IMR-90 (cell line): ENCODE data around the gene SYPL1. TPM values are rescaled to one million over a fixed set of nuclear protein-coding genes. Genes with fewer than 3 reads are reported as not detected.

Experiments
- ATAC-seq: fragments of 200-7000 bp; cut with Tn5 transposase; 2 replicates; pipeline ENCODE4 v1.9.1; 2020; ENCODE audit warnings: low read depth, mild to moderate bottlenecking, moderate library complexity
- BruUV-seq: library from RNA; stranded (reverse); fragments of 400-500 nt; replicated peaks from 2 replicates; lab custom pipeline; 2021; lab: Mats Ljungman, UMichigan
- CTCF ChIA-PET: fragments of 300-600 bp; formaldehyde crosslinking; extraction: SDS; loops from one replicate; lab custom pipeline; 2021; ENCODE audit warnings: antibody characterized with exemption; lab: Yijun Ruan, JAX
- POLR2A ChIA-PET: fragments of 300-600 bp; sonication (Branson Sonifier 250); formaldehyde crosslinking; loops from one replicate; lab custom pipeline; 2022; ENCODE audit warnings: antibody characterized with exemption; ENCODE audit not compliant: unreplicated experiment; lab: Charles Lee
- DNase-seq: peaks from one replicate; pipeline ENCODE4 v3.0.0; 2013
- H2AFZ ChIP-seq: replicated peaks from 2 replicates; pipeline ENCODE3; 2013; ENCODE audit warnings: low read length, mild to moderate bottlenecking; ENCODE audit not compliant: poor library complexity
- H2AK5ac ChIP-seq: 2 replicates; pipeline ENCODE4 v1.6.1; 2013; ENCODE audit warnings: low read depth, low read length, inconsistent platforms
- H2AK9ac ChIP-seq: replicated peaks from 2 replicates; pipeline ENCODE3; 2013; ENCODE audit warnings: mild to moderate bottlenecking, low read depth, low read length, moderate library complexity; ENCODE audit not compliant: poor library complexity
- H2BK120ac ChIP-seq: 2 replicates; pipeline ENCODE4 v1.6.1; 2013; ENCODE audit warnings: low read depth, low read length, inconsistent platforms
- H2BK15ac ChIP-seq: 3 replicates; pipeline ENCODE4 v1.6.1; 2013; ENCODE audit warnings: low read depth, low read length, inconsistent platforms
- H2BK20ac ChIP-seq: 2 replicates; pipeline ENCODE4 v1.6.1; 2013; ENCODE audit warnings: low read depth, mild to moderate bottlenecking, inconsistent platforms, low read length, moderate library complexity
- H2BK5ac ChIP-seq: 2 replicates; pipeline ENCODE4 v1.6.1; 2013; ENCODE audit warnings: mild to moderate bottlenecking, low read depth, low read length, inconsistent platforms; ENCODE audit not compliant: poor library complexity, severe bottlenecking
- H3K14ac ChIP-seq: replicated peaks from 2 replicates; pipeline ENCODE4 v1.6.1; 2013; ENCODE audit warnings: low read depth, low read length, inconsistent platforms
- H3K18ac ChIP-seq: 2 replicates; pipeline ENCODE4 v1.6.1; 2013; ENCODE audit warnings: low read depth, low read length, control low read depth
- H3K23ac ChIP-seq: 2 replicates; pipeline ENCODE4 v1.6.1; 2013; ENCODE audit warnings: low read depth, low read length, inconsistent platforms
- H3K27ac ChIP-seq: 2 replicates; pipeline ENCODE4 v1.5.1; 2013; ENCODE audit warnings: mild to moderate bottlenecking, control low read depth, low read length; ENCODE audit not compliant: insufficient read depth
- H3K27me3 ChIP-seq: 2 replicates; pipeline ENCODE4 v1.6.1; 2013; ENCODE audit warnings: low read length; ENCODE audit not compliant: control insufficient read depth, insufficient read depth
- H3K36me3 ChIP-seq: 2 replicates; pipeline ENCODE4 v1.6.1; 2013; ENCODE audit warnings: low read length, mixed read lengths; ENCODE audit not compliant: control insufficient read depth, insufficient read depth
- H3K4ac ChIP-seq: 2 replicates; pipeline ENCODE4 v1.6.1; 2013; ENCODE audit warnings: low read depth, low read length, inconsistent platforms
- H3K4me1 ChIP-seq: 2 replicates; pipeline ENCODE4 v1.6.1; 2013; ENCODE audit warnings: low read length, mixed read lengths; ENCODE audit not compliant: control insufficient read depth, insufficient read depth
- H3K4me2 ChIP-seq: 2 replicates; pipeline ENCODE4 v1.6.1; 2013; ENCODE audit warnings: low read depth, mild to moderate bottlenecking, control low read depth, low read length, moderate library complexity
- H3K4me3 ChIP-seq: 2 replicates; pipeline ENCODE4 v1.5.1; 2013; ENCODE audit warnings: low read depth, mild to moderate bottlenecking, control low read depth, low read length, moderate library complexity; ENCODE audit not compliant: insufficient read depth
- H3K56ac ChIP-seq: 2 replicates; pipeline ENCODE4 v1.6.1; 2013; ENCODE audit warnings: low read length, inconsistent platforms; ENCODE audit not compliant: insufficient read depth; ENCODE audit errors: extremely low read depth
- H3K79me1 ChIP-seq, 2 experiments: 2 replicates each; pipeline ENCODE4 v1.6.1; 2013; ENCODE audit warnings: low read length in 2 of 2, inconsistent platforms in 1 of 2, low read depth in 1 of 2
- H3K9ac ChIP-seq: 2 replicates; pipeline ENCODE4 v1.6.1; 2013; ENCODE audit warnings: low read depth, low read length, control low read depth
- H3K9me1 ChIP-seq: 2 replicates; pipeline ENCODE4 v1.6.1; 2013; ENCODE audit warnings: low read length, inconsistent platforms; ENCODE audit not compliant: insufficient read depth
- H3K9me3 ChIP-seq: 2 replicates; pipeline ENCODE4 v1.6.1; 2013; ENCODE audit warnings: low read length; ENCODE audit not compliant: control insufficient read depth, insufficient read depth
- H4K20me1 ChIP-seq: 2 replicates; pipeline ENCODE4 v1.6.1; 2013; ENCODE audit warnings: low read length, inconsistent platforms; ENCODE audit not compliant: insufficient read depth
- H4K5ac ChIP-seq: 2 replicates; pipeline ENCODE4 v1.6.1; 2013; ENCODE audit warnings: mild to moderate bottlenecking, low read depth, low read length, control low read depth
- H4K8ac ChIP-seq, 2 experiments: 2 replicates each; pipeline ENCODE4 v1.6.1; 2013; ENCODE audit warnings: low read depth in 2 of 2, low read length in 2 of 2, control low read depth in 1 of 2, inconsistent platforms in 1 of 2
- H4K91ac ChIP-seq: 2 replicates; pipeline ENCODE4 v1.6.1; 2013; ENCODE audit warnings: low read depth, low read length, inconsistent platforms; ENCODE audit not compliant: insufficient read depth
- CEBPB ChIP-seq: IDR thresholded peaks from 2 replicates; pipeline ENCODE4 v1.6.1; 2012; ENCODE audit warnings: low read depth, low read length, improper control_type of control experiment
- ELK1 ChIP-seq: fragments of 150-350 bp; IDR thresholded peaks from 2 replicates; pipeline ENCODE4 v1.6.1; 2016; ENCODE audit warnings: low read depth, mild to moderate bottlenecking, low read length, moderate library complexity, borderline replicate concordance
- WGBS, 2 experiments: methylation state at CpG; one replicate each; pipeline versions ENCODE4 v1.1.5 to v1.1.7; 2013; ENCODE audit warnings: missing lambda C conversion rate in 2 of 2; ENCODE audit not compliant: insufficient read length in 1 of 2; ENCODE audit errors: extremely low coverage in 2 of 2; 5-methylcytosine and 5-hydroxymethylcytosine counted together
- dilution Hi-C: fragments of 300-500 bp; cut with HindIII; formaldehyde crosslinking; loops from one replicate; pipeline ENCODE4 v1.14.3; 2018; ENCODE audit warnings: low sequenced_read_pairs; ENCODE audit not compliant: unreplicated experiment
- in situ Hi-C: fragments of 300-500 bp; cut with MboI; formaldehyde crosslinking; loops from 3 replicates; pipeline ENCODE4 v1.14.3; 2019; ENCODE audit warnings: low sequenced_read_pairs, inconsistent platforms, mixed read lengths
- intact Hi-C: fragments of 100-400 bp; cut with micrococcal nuclease; formaldehyde crosslinking; loops from 2 replicates; pipeline ENCODE4 v1.10.0; 2022
- polyA plus RNA-seq, 3 experiments: library from polyadenylated mRNA; depleted of rRNA; stranded (reverse); fragments of >200 nt; gene quantifications; 2 replicates each; pipeline ENCODE4 v1.2.3, GENCODE V29; 2012; ENCODE audit warnings: low replicate concordance in 1 of 3
- total RNA-seq: library from RNA; depleted of rRNA; stranded (reverse); fragments of >200 nt; gene quantifications from 2 replicates; pipeline ENCODE4 v1.2.3, GENCODE V29; 2012

SYPL1 gene
- total and polyA plus RNA-seq, 2 of the 4 experiments (the other 2 are of a cell fraction): 19.0 to 45.0 TPM

DNA sequence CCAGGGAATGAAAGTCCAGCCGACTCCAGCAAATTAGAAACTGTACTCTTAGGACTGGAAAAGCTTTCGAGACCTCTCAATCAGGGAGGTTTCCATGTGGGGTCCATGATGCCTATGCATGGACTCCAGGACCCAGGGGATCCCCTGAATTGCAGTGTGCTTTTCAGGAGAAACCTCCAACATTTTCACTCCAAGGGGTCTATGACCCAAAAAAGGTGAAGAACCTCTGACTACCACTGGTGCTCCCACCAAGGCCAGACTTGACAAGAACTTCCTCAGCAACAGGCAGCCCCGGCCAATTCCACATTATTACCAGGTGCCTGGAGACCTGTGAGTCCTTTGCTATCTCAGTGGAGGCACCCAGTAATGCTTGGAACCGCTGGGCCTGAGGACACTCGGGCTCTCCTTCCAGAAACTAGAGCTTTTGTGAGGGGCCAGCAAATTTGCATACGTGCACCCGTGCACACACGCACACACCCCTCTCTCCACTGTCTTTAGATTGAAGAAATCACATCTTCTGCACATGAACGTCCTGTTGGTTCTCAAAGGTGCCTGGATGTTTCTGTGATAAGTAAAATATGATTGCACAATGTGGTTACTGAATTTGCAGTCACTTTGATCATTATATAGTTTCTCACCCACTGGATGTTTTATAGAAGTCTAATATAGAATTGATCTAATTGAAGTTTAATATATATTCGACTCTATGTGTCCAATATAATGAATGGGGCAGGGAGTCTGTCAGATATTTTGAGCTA lies 54.7 kb downstream of the SYPL1 start:
- no peak for ATAC-seq
- Histone ChIP-seq H3K14ac (no peak overlapping the region), H3K56ac (no peak overlapping the region), H3K18ac (no peak overlapping the region), H3K9me1 (no peaks in the 10 kb centered on the region; the same call in 1 of the 2 replicates), H2BK120ac (no peak overlapping the region), H2AK9ac (peak overlapping the region; percentile 73), H3K4me3 (no peak overlapping the region), H4K5ac (no peak overlapping the region), H3K79me1 (no peaks in the 10 kb centered on the region), H3K27me3 (peaks cover 14% of the 10 kb centered on the region), H4K8ac (no peak overlapping the region), H3K36me3 (no peaks in the 10 kb centered on the region), H3K4ac (no peak overlapping the region), H3K4me2 (no peak overlapping the region), H3K23ac (no peak overlapping the region), H3K9me3 (no peaks in the 10 kb centered on the region), H4K20me1 (no peaks in the 10 kb centered on the region), H3K9ac (no peak overlapping the region), H2BK5ac (no peak overlapping the region), H2BK15ac (no peak overlapping the region), H2BK20ac (no peak overlapping the region), H2AK5ac (no peak overlapping the region), H3K4me1 (no peaks in the 10 kb centered on the region), H3K27ac (no peak overlapping the region), H2AFZ (peak overlapping the region; percentile 38), H4K91ac (no peak overlapping the region)
- in situ Hi-C loops: loop anchor here (5.0 kb wide), 1 partner anchor 95 kb away; no protein-coding TSS in a partner anchor
- no peak for DNase-seq
- BruUV-seq: no TSS peak
- ChIA-PET CTCF (interaction anchor here (0.6 to 3.6 kb wide), 6 partner anchors 11 to 110 kb away, joined by 3 to 17 read pairs (median 4); no protein-coding TSS in a partner anchor), POLR2A (no interaction called here)
- WGBS, 2 experiments: 40% methylated on average over 1 of the region's 10 CpGs; no CpG with 5 or more reads in 1 of the 2 experiments
- TF ChIP-seq CEBPB (peak; percentile 57), ELK1 (no peak)
- intact Hi-C loops: loop anchor here (1.0 kb wide), 1 partner anchor 96 kb away; no protein-coding TSS in a partner anchor
- dilution Hi-C loops: no loop called here
